ENCODE measurements around the gene DYNC1H1. TPM values are rescaled to one million over a fixed set of nuclear protein-coding genes. Genes with fewer than 3 reads are reported as not detected.
"Not testable (repeated sequence)": the region's sequence is repeated elsewhere in the genome, so short reads cannot be mapped to it uniquely, and the experiment has no call there.

Gene DYNC1H1
- total and polyA plus RNA-seq, 3 donors from 2014 or later = 313 to 691 (median 538) TPM

DNA sequence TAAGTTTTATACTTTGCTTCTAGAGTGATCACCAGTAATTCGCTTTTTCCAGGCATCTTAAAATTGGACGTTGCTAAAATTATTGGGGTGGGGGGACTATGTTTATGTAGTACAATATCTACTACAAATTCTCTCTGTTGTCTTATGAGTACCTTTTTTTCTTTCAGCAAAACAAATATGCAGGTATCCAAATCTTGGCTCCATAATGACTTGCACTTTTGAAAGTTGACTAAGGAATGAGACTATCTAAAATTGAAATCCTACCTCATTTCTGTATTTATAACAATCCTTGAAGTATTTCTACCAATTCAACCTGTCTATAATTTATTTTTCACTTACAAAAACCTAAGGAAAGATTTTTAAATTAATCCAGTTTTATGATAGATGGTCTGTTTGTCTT, 2.4 kb downstream of the DYNC1H1 start:
- 61 to 70% methylated on average over 2 of the region's 2 CpGs for WGBS, 2 donors
- no peak for DNase-seq
- Histone ChIP-seq H3K9me3 (no peaks in the 10 kb centered on the region), H3K27me3 (no peaks in the 10 kb centered on the region), H3K4me1 (peaks cover 30% of the 10 kb centered on the region), H3K27ac (no peak overlapping the region), H3K4me3 (no peak overlapping the region), H3K36me3 (ENCODE audit: low read depth, missing control alignments) (no peaks in the 10 kb centered on the region)
- intact Hi-C loops (cut with DNase I; ENCODE audit: low total_unique reads) = loop anchor here (10.0 kb wide), 1 partner anchor 202 kb away; the partner anchor contains the start of gene PPP2R5C
- no peak for TF ChIP-seq POLR2A (IDR thresholded peaks at IDR 0.05)
- TF ChIP-seq, protein P1, sequence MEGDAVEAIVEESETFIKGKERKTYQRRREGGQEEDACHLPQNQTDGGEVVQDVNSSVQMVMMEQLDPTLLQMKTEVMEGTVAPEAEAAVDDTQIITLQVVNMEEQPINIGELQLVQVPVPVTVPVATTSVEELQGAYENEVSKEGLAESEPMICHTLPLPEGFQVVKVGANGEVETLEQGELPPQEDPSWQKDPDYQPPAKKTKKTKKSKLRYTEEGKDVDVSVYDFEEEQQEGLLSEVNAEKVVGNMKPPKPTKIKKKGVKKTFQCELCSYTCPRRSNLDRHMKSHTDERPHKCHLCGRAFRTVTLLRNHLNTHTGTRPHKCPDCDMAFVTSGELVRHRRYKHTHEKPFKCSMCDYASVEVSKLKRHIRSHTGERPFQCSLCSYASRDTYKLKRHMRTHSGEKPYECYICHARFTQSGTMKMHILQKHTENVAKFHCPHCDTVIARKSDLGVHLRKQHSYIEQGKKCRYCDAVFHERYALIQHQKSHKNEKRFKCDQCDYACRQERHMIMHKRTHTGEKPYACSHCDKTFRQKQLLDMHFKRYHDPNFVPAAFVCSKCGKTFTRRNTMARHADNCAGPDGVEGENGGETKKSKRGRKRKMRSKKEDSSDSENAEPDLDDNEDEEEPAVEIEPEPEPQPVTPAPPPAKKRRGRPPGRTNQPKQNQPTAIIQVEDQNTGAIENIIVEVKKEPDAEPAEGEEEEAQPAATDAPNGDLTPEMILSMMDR (IDR thresholded peaks at IDR 0.05) = no peak

DNA sequence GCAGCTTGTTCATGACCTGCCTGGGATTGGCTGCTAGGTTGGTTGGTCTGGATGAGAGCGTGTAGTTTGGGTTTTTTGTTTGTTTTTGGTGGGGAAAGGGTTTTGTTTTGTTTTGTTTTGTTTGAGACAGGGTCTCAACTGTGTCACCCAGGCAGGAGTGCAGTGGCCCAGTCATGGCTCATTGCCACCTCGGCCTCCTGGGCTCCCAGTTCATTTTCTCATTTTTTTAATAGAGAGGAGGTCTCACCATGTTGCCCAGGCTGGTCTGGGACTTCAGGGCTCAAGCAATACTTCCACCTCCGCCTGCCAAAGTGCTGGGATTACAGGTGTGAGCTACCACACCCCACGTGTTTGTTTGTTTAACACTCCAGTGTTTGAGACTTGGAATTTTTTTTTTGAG, 3.8 kb downstream of the DYNC1H1 start:
- WGBS, 2 donors = 89 to 95% methylated on average over 4 of the region's 4 CpGs
- H3K4me3 ChIP-seq = no peak overlapping the region
- H3K27me3 ChIP-seq = no peaks in the 10 kb centered on the region
- TF ChIP-seq POLR2A (IDR thresholded peaks at IDR 0.05) = no peak
- TF ChIP-seq, protein P1 (IDR thresholded peaks at IDR 0.05) = no peak
- H3K27ac ChIP-seq = no peak overlapping the region
- DNase-seq = no peak
- no peaks in the 10 kb centered on the region for H3K36me3 ChIP-seq (ENCODE audit: low read depth, missing control alignments)
- intact Hi-C loops (cut with DNase I; ENCODE audit: low total_unique reads) = loop anchor here (10.0 kb wide), 1 partner anchor 203 kb away; the partner anchor contains the start of gene PPP2R5C
- peaks cover 31% of the 10 kb centered on the region for H3K4me1 ChIP-seq
- no peaks in the 10 kb centered on the region for H3K9me3 ChIP-seq

DNA sequence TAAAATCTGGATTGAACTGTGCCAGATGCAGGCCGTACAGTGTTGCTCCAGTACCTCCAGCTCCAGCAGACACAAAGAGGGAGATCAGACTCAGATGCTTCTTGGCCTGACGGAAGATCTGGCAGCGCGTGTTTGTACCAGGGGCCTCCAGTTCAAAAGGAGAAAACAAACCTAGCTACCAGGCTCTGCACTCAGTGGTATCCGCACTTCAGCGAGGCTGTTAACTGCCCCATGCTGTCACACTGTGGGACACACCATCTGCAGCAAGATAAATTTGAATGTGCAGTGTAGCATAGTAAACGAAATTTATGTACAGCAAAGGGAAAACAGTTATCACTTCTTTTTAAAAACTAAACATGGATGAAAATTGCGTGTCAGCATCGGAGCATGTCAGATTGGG, 5.1 kb downstream of the DYNC1H1 start:
- intact Hi-C loops (cut with DNase I; ENCODE audit: low total_unique reads) = loop anchor here (10.0 kb wide), 1 partner anchor 205 kb away; the partner anchor contains the start of gene PPP2R5C
- DNase-seq = no peak
- no peaks in the 10 kb centered on the region for H3K36me3 ChIP-seq (ENCODE audit: low read depth, missing control alignments)
- peaks cover 24% of the 10 kb centered on the region for H3K4me1 ChIP-seq
- no peak for TF ChIP-seq POLR2A (IDR thresholded peaks at IDR 0.05)
- TF ChIP-seq, protein P1 (IDR thresholded peaks at IDR 0.05) = no peak
- no peaks in the 10 kb centered on the region for H3K27me3 ChIP-seq
- H3K9me3 ChIP-seq = no peaks in the 10 kb centered on the region
- 88 to 90% methylated on average over 9 of the region's 9 CpGs for WGBS, 2 donors
- no peak overlapping the region for H3K4me3 ChIP-seq
- no peak overlapping the region for H3K27ac ChIP-seq

DNA sequence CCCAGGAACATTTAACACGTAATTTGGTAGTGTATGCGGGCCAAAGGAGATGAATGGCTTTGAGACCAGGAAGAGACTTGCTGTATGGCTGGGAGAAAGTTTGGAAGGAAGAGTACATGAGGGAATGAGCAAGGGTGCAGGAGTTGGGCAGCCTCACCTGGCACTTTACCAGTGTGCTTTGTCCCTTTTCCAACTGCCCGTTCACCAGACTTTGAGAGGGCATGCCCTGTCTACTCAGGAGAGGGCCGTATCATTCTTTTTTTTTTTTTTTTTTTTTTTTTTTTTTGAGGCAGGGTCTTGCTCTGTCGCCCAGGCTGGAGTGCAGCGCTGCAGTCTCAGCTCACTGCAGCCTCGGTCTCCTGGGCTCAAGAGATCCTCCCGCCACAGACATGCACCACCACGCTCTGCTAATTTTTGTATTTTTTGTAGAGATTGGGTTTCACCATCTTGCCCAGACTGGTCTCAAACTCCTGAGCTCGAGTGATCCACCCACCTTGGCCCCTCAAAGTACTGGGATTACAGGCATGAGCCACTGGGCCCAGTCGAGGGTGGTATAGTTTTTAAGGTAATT, 6.5 kb downstream of the DYNC1H1 start:
- no peak overlapping the region for H3K27ac ChIP-seq

GRCh38 chr14:101971458-101971857, 7.1 kb downstream of the DYNC1H1 start:
- 82 to 87% methylated on average over 2 of the region's 2 CpGs for WGBS, 2 donors
- peaks cover 15% of the 10 kb centered on the region for H3K4me1 ChIP-seq

More for the DNA sequence above, 6.5 kb downstream of the DYNC1H1 start:
- TF ChIP-seq POLR2A (IDR thresholded peaks at IDR 0.05) = no peak
- TF ChIP-seq, protein P1 (IDR thresholded peaks at IDR 0.05) = no peak
- intact Hi-C loops (cut with DNase I; ENCODE audit: low total_unique reads) = no loop called here
- H3K4me3 ChIP-seq = no peak overlapping the region
- H3K4me1 ChIP-seq = peaks cover 21% of the 10 kb centered on the region
- no peaks in the 10 kb centered on the region for H3K36me3 ChIP-seq (ENCODE audit: low read depth, missing control alignments)
- 81 to 93% methylated on average over 11 of the region's 11 CpGs for WGBS, 2 donors
- no peaks in the 10 kb centered on the region for H3K27me3 ChIP-seq
- no peak for DNase-seq
- no peaks in the 10 kb centered on the region for H3K9me3 ChIP-seq

More at GRCh38 chr14:101971458-101971857, 7.1 kb downstream of the DYNC1H1 start:
- peak overlapping the region in 1 of 2 donors; percentile 65 for H3K27ac ChIP-seq
- H3K27me3 ChIP-seq; intact Hi-C loops (cut with DNase I; ENCODE audit: low total_unique reads); DNase-seq; H3K36me3 ChIP-seq (ENCODE audit: low read depth, missing control alignments); H3K4me3 ChIP-seq; H3K9me3 ChIP-seq: not testable (repeated sequence)
